HTR-8/SVneo (cell line): Measurements from ENCODE around the gene GLUL.
"Not testable (repeated sequence)": the region's sequence is repeated elsewhere in the genome, so short reads cannot be mapped to it uniquely, and the experiment has no call there.

ENCODE experiments used
- DNase-seq: peaks from one replicate; pipeline ENCODE4 v3.0.0; 2011; ENCODE audit warnings: low spot score, mixed read lengths; ENCODE audit not compliant: insufficient read length
- FAIRE-seq: peaks from 2 replicates; lab custom pipeline; 2011; peaks lifted over from hg19 to GRCh38; lab: Jason Lieb, UNC

The GLUL gene

GRCh38 chr1:182335771-182336566 lies 55.6 kb downstream of the GLUL start:
- FAIRE-seq (no peak), DNase-seq (no peak)

GRCh38 chr1:182333071-182333571 lies 58.5 kb downstream of the GLUL start:
- FAIRE-seq, DNase-seq: not testable (repeated sequence)

DNA sequence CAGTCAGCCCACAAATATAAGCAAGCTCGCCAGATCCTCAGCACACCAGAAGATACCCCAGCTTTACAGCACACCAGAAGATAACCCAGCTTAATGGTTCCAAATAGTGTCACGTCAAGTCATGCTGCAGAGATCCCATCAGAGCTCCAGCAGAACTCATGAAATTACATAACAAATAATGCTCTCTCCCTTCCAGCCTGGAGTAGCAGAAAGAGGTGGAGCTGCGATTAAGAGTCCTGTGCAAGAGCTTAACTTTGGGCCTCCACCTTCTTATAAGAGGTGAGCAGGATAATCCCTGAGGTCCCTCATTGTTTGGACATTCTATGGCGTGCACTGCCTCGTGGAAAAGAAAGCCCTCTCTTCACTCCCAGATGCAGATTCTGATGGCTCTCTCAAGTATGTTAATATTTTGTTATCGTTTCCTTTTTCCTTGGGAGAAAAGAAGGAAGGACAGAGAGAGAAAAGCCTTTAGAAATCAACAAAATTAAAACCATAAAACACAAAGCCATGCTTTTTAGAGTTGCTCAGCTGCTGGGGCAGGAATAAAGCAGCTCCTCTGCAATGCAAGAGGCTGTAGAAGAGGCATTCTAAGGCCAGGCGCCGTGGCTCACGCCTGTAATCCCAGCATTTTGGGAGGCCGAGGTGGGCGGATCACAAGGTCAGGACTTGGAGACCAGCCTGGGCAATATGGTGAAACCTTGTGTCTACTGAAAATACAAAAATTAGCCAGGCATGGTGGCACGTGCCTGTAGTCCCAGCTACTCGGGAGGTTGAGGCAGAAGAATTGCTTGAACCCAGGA lies 59.1 kb downstream of the GLUL start:
- FAIRE-seq: no peak
- no peak for DNase-seq
